Brain microvascular endothelial cell (primary cell): ENCODE results near the gene GOLGA3.
"Not testable (repeated sequence)": the region's sequence is repeated elsewhere in the genome, so short reads cannot be mapped to it uniquely, and the experiment has no call there.

ENCODE experiments used
- DNase-seq: peaks from one replicate; pipeline ENCODE4 v3.0.0-alpha.2; 2020
- H3K27ac ChIP-seq: fragments of 250-450 bp; sonication (Bioruptor Pico); 2 replicates; pipeline ENCODE4 v1.5.1; 2020; ENCODE audit warnings: mild to moderate bottlenecking, moderate library complexity
- H3K27me3 ChIP-seq: fragments of 250-450 bp; sonication (Bioruptor Pico); replicated peaks from 2 replicates; pipeline ENCODE4 v1.5.1; 2020; ENCODE audit warnings: mild to moderate bottlenecking
- H3K36me3 ChIP-seq: fragments of 250-450 bp; sonication (Bioruptor Pico); replicated peaks from 2 replicates; pipeline ENCODE4 v1.5.1; 2020; ENCODE audit warnings: mild to moderate bottlenecking
- H3K4me3 ChIP-seq: 2 replicates; pipeline ENCODE4 v1.5.1; 2011; ENCODE audit warnings: low read depth, mild to moderate bottlenecking, control low read depth, low read length, moderate library complexity
- CTCF ChIP-seq: IDR thresholded peaks from 2 replicates; pipeline ENCODE4 v1.5.1; 2011; ENCODE audit warnings: low read depth, mild to moderate bottlenecking, moderate library complexity, low read length, control low read depth, inconsistent platforms; ENCODE audit errors: missing control alignments
- in situ Hi-C: cut with HindIII; loops from 2 replicates; pipeline ENCODE4 v1.10.0; 2017; ENCODE audit warnings: low sequenced_read_pairs, low pct_ligation_motif_present

The GOLGA3 gene

DNA sequence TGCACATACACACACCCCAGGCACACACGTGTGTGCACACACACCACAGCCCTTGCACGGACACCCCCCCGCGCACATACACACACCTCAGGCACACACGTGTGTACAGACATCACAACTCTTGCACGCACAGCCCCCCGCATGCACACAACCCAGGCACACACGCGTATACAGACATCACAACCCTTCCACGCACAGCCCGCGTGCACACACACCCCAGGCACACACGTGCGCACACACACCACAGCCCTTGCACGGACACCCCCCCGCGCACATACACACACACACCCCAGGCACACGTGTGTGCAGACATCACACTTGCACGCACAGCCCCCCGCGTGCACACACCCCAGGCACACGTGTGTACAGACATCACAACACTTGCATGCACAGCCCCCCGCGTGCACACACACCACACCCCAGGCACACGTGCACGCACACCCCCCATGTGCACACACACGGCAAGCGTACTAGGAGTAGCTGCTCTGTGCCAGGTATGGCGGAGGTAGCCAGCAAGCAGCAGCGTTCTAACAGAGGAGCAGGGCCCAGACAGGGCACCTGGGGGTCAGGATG lies 48.8 kb downstream of the GOLGA3 start:
- Histone ChIP-seq H3K36me3 (peaks cover 76% of the 10 kb centered on the region), H3K27me3 (no peaks in the 10 kb centered on the region), H3K27ac (no peak overlapping the region), H3K4me3 (no peak overlapping the region)
- TF ChIP-seq CTCF, result no peak
- DNase-seq, result no peak
- in situ Hi-C loops, result no loop called here

- Histone ChIP-seq H3K36me3 (peaks cover 76% of the 10 kb centered on the region), H3K27ac (no peak overlapping the region), H3K27me3 (no peaks in the 10 kb centered on the region), H3K4me3 (no peak overlapping the region)
- no peak for DNase-seq
- no peak for TF ChIP-seq CTCF
- in situ Hi-C loops, result no loop called here
Observed at GRCh38 chr12:132777614-132778013, 51.1 kb downstream of the GOLGA3 start.

- no peak overlapping the region for H3K4me3 ChIP-seq
- no peak for TF ChIP-seq CTCF
- no peaks in the 10 kb centered on the region for H3K27me3 ChIP-seq
- peak; percentile 68 for DNase-seq
- in situ Hi-C loops, result no loop called here
- H3K36me3 ChIP-seq, result peaks cover 74% of the 10 kb centered on the region
- no peak overlapping the region for H3K27ac ChIP-seq
Observed at GRCh38 chr12:132776816-132777568, 51.7 kb downstream of the GOLGA3 start.

DNA sequence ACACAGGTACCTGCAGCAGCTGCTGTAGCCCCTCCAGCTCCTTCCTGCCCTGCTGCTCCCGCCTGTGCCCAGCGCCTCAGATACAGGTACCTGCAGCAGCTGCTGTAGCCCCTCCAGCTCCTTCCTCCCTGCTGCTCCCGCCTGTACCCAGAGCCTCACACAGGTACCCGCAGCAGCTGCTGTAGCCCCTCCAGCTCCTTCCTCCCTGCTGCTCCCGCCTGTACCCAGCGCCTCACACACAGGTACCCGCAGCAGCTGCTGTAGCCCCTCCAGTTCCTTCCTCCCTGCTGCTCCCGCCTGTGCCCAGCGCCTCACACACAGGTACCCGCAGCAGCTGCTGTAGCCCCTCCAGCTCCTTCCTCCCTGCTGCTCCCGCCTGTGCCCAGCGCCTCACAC lies 52.4 kb downstream of the GOLGA3 start:
- H3K27ac ChIP-seq, H3K27me3 ChIP-seq, H3K4me3 ChIP-seq, in situ Hi-C loops, DNase-seq: not testable (repeated sequence)
- H3K36me3 ChIP-seq, result peaks cover 74% of the 10 kb centered on the region

DNA sequence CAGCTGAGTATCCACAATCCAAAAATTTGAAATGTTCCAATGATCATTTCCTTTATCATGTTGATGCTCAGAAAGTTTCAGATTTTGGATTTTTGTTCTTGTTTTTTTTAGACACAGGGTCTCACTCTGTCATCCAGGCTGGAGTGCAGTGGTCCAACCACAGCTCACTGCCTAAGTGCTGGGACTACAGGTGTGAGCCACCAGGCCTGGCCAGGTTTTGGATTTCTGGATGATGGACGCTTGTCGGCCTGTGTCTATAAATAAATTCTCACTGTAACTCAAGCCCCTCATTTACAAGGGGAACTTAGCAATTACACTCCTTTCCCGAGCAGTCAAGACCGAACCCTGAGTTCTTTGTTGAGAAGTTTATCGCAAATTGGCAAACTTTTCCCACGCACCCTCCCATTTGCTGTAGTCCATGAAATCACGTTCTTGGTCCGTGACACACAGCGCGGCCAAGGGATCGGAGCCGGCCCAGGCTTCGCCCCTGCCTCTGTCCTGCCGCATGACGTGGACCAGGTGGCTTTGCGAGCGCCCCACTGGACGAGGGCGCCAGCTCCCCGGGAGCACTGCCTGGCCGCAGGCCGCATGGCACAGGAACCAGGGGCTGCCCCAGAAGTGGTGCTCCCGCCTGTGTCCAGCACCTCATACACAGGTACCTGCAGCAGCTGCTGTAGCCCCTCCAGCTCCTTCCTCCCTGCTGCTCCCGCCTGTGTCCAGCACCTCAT lies 53.0 kb downstream of the GOLGA3 start:
- no peak for TF ChIP-seq CTCF
- Histone ChIP-seq H3K27me3 (no peaks in the 10 kb centered on the region), H3K4me3 (no peak overlapping the region), H3K27ac (no peak overlapping the region), H3K36me3 (peaks cover 72% of the 10 kb centered on the region)
- in situ Hi-C loops, result no loop called here
- DNase-seq, result no peak

DNA sequence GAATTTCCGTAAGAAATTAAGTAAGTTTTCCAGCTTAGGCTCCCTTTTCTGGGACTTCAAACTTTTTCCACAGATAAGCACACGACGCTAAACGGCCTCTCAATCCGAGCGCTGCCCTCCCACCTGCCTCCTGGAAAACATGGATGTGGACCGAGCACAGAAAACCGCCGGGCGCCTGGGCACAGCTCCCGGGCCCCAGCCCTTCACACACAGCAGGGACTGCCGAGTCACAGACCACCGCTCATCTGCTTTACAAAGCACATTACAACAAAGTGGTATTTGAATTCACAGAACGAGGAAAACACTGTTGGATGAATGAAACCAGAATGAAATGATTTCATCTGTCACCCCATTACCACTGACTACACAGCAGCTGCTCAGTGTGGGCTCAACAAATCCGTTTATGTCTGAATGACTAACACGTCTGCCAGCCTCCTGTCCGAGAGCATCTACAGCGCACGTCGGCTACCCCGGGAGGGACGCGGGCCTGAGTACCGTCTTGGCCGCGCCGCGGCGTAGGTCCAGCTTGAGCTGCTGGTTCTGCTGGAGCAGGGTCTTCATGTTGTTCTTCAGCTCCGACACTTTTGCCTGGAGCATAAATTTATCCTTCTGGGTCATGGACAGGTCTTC lies 53.9 kb downstream of the GOLGA3 start:
- Histone ChIP-seq H3K4me3 (no peak overlapping the region), H3K27me3 (no peaks in the 10 kb centered on the region), H3K27ac (no peak overlapping the region), H3K36me3 (peaks cover 75% of the 10 kb centered on the region)
- in situ Hi-C loops, result no loop called here
- TF ChIP-seq CTCF, result no peak
- DNase-seq, result no peak
